Transverse colon (tissue), 4 donors: ENCODE data around the gene ATOX1.

ENCODE experiments used
- EP300 ChIP-seq: sonication (generic); formaldehyde crosslinking; IDR thresholded peaks from one replicate; pipeline ENCODE4 v1.6.1; 2017; ENCODE audit warnings: antibody characterized with exemption, low read depth
- POLR2A ChIP-seq: fragments of 450-650 bp; IDR thresholded peaks from one replicate; pipeline ENCODE4 v1.6.1; 2016; ENCODE audit warnings: antibody characterized with exemption, mild to moderate bottlenecking, moderate library complexity
- POLR2AphosphoS5 ChIP-seq, 3 donors: sonication (generic); formaldehyde crosslinking; IDR thresholded peaks; one replicate each; pipeline ENCODE4 v1.6.1; 2016; ENCODE audit warnings: antibody characterized with exemption in 3 of 3
- TF ChIP-seq, protein P1 (sequence below), 5 experiments: fragments of 200-600 bp in 3 of 5; fragments of 450-650 bp in 2 of 5; sonication (generic) in 3 of 5; IDR thresholded peaks; 1 replicate in 2 of 5; 2 replicates in 3 of 5; pipeline ENCODE4 v1.5.1; 2016 to 2017; ENCODE audit warnings: antibody characterized with exemption in 5 of 5, inconsistent platforms in 3 of 5, mild to moderate bottlenecking in 2 of 5, moderate library complexity in 1 of 5

DNA sequence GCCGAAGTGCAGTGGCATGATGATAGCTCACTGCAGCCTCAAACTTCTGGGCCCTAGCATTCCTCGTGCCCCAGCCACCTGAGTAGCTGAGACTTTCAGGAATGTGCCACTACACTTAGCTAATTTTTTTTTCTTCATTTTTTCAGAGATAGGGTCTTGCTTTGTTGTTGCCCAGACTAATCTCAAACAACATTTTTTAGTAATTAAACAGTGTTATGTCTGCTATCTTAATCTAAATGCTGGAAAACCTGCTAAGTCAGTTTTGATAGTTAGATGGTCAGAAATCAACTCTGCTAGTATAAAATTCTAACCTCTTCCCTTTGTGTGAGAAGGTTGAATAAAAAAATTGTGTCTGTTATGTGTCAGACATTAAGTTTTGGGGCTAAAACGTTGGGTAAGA lies 25.7 kb upstream of the ATOX1 start:
- TF ChIP-seq, protein P1, sequence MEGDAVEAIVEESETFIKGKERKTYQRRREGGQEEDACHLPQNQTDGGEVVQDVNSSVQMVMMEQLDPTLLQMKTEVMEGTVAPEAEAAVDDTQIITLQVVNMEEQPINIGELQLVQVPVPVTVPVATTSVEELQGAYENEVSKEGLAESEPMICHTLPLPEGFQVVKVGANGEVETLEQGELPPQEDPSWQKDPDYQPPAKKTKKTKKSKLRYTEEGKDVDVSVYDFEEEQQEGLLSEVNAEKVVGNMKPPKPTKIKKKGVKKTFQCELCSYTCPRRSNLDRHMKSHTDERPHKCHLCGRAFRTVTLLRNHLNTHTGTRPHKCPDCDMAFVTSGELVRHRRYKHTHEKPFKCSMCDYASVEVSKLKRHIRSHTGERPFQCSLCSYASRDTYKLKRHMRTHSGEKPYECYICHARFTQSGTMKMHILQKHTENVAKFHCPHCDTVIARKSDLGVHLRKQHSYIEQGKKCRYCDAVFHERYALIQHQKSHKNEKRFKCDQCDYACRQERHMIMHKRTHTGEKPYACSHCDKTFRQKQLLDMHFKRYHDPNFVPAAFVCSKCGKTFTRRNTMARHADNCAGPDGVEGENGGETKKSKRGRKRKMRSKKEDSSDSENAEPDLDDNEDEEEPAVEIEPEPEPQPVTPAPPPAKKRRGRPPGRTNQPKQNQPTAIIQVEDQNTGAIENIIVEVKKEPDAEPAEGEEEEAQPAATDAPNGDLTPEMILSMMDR (IDR thresholded peaks at IDR 0.05) = no peak
- TF ChIP-seq POLR2AphosphoS5 (IDR thresholded peaks at IDR 0.05) = no peak
- TF ChIP-seq POLR2A = no peak
- TF ChIP-seq EP300 = no peak
